Trophoblast cell (in vitro differentiated cells and primary cell): Measurements from ENCODE around the gene CCDC6.

Experiments
- DNase-seq, 2 donors: peaks; one replicate each; pipeline ENCODE4 v3.0.0-alpha.2; 2016
- H2AFZ ChIP-seq: 2 replicates; pipeline ENCODE4 v1.6.1; 2013; ENCODE audit warnings: low read length, moderate library complexity, mild to moderate bottlenecking; ENCODE audit not compliant: insufficient read depth, poor library complexity
- H2AK5ac ChIP-seq: 2 replicates; pipeline ENCODE4 v1.6.1; 2013; ENCODE audit warnings: mild to moderate bottlenecking, low read length
- H2BK120ac ChIP-seq: 2 replicates; pipeline ENCODE4 v1.6.1; 2013; ENCODE audit warnings: low read length, mild to moderate bottlenecking, moderate library complexity; ENCODE audit not compliant: insufficient read depth, poor library complexity
- H2BK12ac ChIP-seq: 2 replicates; pipeline ENCODE4 v1.6.1; 2013; ENCODE audit warnings: mild to moderate bottlenecking, low read length, moderate library complexity
- H2BK5ac ChIP-seq: 2 replicates; pipeline ENCODE4 v1.6.1; 2013; ENCODE audit warnings: low read length, low read depth, moderate library complexity, mild to moderate bottlenecking; ENCODE audit not compliant: poor library complexity
- H3K14ac ChIP-seq: 2 replicates; pipeline ENCODE4 v1.6.1; 2013; ENCODE audit warnings: mild to moderate bottlenecking, low read length
- H3K18ac ChIP-seq: 2 replicates; pipeline ENCODE4 v1.6.1; 2013; ENCODE audit warnings: mild to moderate bottlenecking, low read length
- H3K23ac ChIP-seq: 2 replicates; pipeline ENCODE4 v1.6.1; 2013; ENCODE audit warnings: low read length
- H3K27ac ChIP-seq: 2 replicates; pipeline ENCODE4 v1.5.1; 2013; ENCODE audit warnings: low read depth, mild to moderate bottlenecking, inconsistent platforms, low read length, moderate library complexity
- H3K27me3 ChIP-seq: 2 replicates; pipeline ENCODE4 v1.6.1; 2013; ENCODE audit warnings: inconsistent platforms, mild to moderate bottlenecking, low read length, moderate library complexity; ENCODE audit not compliant: insufficient read depth
- H3K36me3 ChIP-seq, 2 experiments: 1 replicate in 1 of 2; 2 replicates in 1 of 2; pipeline ENCODE4 v1.6.1; 2013; ENCODE audit warnings: low read length in 2 of 2, mild to moderate bottlenecking in 2 of 2, moderate library complexity in 1 of 2; ENCODE audit not compliant: insufficient read depth in 2 of 2, control insufficient read depth in 1 of 2
- H3K4ac ChIP-seq: 2 replicates; pipeline ENCODE4 v1.6.1; 2013; ENCODE audit warnings: low read depth, mild to moderate bottlenecking, low read length, moderate library complexity
- H3K4me1 ChIP-seq, 2 experiments: 1 replicate in 1 of 2; 2 replicates in 1 of 2; pipeline ENCODE4 v1.6.1; 2013; ENCODE audit warnings: low read length in 2 of 2, mild to moderate bottlenecking in 2 of 2, moderate library complexity in 1 of 2; ENCODE audit not compliant: insufficient read depth in 2 of 2, control insufficient read depth in 1 of 2
- H3K4me2 ChIP-seq: 2 replicates; pipeline ENCODE4 v1.6.1; 2013; ENCODE audit warnings: inconsistent platforms, mild to moderate bottlenecking, low read length, moderate library complexity
- H3K4me3 ChIP-seq: 2 replicates; pipeline ENCODE4 v1.5.1; 2013; ENCODE audit warnings: mild to moderate bottlenecking, low read depth, low read length, inconsistent platforms
- H3K79me1 ChIP-seq: one replicate; pipeline ENCODE4 v1.6.1; 2013; ENCODE audit warnings: low read length
- H3K79me2 ChIP-seq: 2 replicates; pipeline ENCODE4 v1.6.1; 2013; ENCODE audit warnings: low read length, mild to moderate bottlenecking; ENCODE audit not compliant: control insufficient read depth, insufficient read depth, poor library complexity
- H3K9ac ChIP-seq: 2 replicates; pipeline ENCODE4 v1.6.1; 2013; ENCODE audit warnings: mild to moderate bottlenecking, low read length
- H3K9me3 ChIP-seq: 2 replicates; pipeline ENCODE4 v1.6.1; 2013; ENCODE audit warnings: low read depth, mild to moderate bottlenecking, control low read depth, inconsistent platforms, low read length; ENCODE audit not compliant: insufficient read depth
- H4K12ac ChIP-seq: 2 replicates; pipeline ENCODE4 v1.6.1; 2013; ENCODE audit warnings: low read depth, mild to moderate bottlenecking, low read length, moderate library complexity
- H4K8ac ChIP-seq: 2 replicates; pipeline ENCODE4 v1.6.1; 2013; ENCODE audit warnings: low read depth, mild to moderate bottlenecking, low read length, moderate library complexity
- H4K91ac ChIP-seq: one replicate; pipeline ENCODE4 v1.6.1; 2013; ENCODE audit warnings: low read depth, mild to moderate bottlenecking, low read length, moderate library complexity
- WGBS: extraction: QIAGEN DNeasy Blood & Tissue Kit; methylation state at CpG from one replicate; pipeline ENCODE4 v1.1.7; 2013; ENCODE audit warnings: missing lambda C conversion rate; ENCODE audit not compliant: insufficient read length, insufficient coverage; ENCODE audit errors: extremely low coverage; 5-methylcytosine and 5-hydroxymethylcytosine counted together

The CCDC6 gene

GRCh38 chr10:59898125-59898835 is 8.1 kb downstream of the CCDC6 start:
- Histone ChIP-seq H2BK120ac (no peak overlapping the region), H4K91ac (no peak overlapping the region), H4K12ac (no peak overlapping the region), H2AK5ac (no peak overlapping the region), H3K9me3 (no peaks in the 10 kb centered on the region), H3K18ac (no peak overlapping the region), H3K4me1 (peaks cover 8 to 25% of the 10 kb centered on the region in 2 experiments), H3K4ac (peak overlapping the region; percentile 93), H3K79me2 (peaks cover 25% of the 10 kb centered on the region), H3K27me3 (no peaks in the 10 kb centered on the region), H3K4me3 (no peak overlapping the region), H3K79me1 (no peaks in the 10 kb centered on the region), H3K4me2 (no peak overlapping the region), H2AFZ (no peak overlapping the region), H3K23ac (no peak overlapping the region), H2BK12ac (no peak overlapping the region), H3K36me3 (peaks cover 1 to 7% of the 10 kb centered on the region in 2 experiments), H3K9ac (no peak overlapping the region), H2BK5ac (no peak overlapping the region), H3K27ac (no peak overlapping the region), H3K14ac (no peak overlapping the region), H4K8ac (no peak overlapping the region)
- WGBS, result no CpG with 5 or more reads among the region's 6 CpGs
- no peak for DNase-seq

DNA sequence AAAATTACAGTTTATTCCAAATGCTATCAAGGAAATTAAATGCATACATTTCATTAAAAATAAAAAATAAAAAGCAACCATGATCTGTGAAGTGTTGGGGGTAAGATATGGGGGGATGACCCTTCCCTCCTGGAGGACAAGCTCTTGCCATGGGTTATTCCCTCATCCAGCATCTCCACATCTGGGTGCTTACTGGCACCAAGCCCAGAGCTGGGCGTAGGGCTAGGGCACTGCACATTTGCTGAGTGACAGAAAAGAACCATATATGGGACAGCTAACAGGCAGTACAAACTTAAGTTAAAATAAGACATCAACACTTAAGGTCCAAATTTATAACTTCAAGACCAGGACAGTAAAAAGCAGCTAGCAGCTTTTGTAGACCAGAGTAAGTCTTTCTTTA is 10.2 kb downstream of the CCDC6 start:
- no peaks in the 10 kb centered on the region for H3K9me3 ChIP-seq
- no peak overlapping the region for H3K9ac ChIP-seq
- no peaks in the 10 kb centered on the region for H3K27me3 ChIP-seq
- H3K36me3 ChIP-seq, result peaks cover 1 to 7% of the 10 kb centered on the region in 2 experiments
- H3K23ac ChIP-seq, result no peak overlapping the region
- H2BK120ac ChIP-seq, result no peak overlapping the region
- no peak overlapping the region for H4K12ac ChIP-seq
- H2AFZ ChIP-seq, result no peak overlapping the region
- H2BK5ac ChIP-seq, result no peak overlapping the region
- H3K4ac ChIP-seq, result no peak overlapping the region
- no peaks in the 10 kb centered on the region for H3K79me1 ChIP-seq
- no peak overlapping the region for H4K91ac ChIP-seq
- no peak overlapping the region for H3K14ac ChIP-seq
- H3K4me2 ChIP-seq, result no peak overlapping the region
- H3K4me3 ChIP-seq, result no peak overlapping the region
- DNase-seq, result no peak
- no CpG with 5 or more reads among the region's 1 CpG for WGBS
- H2AK5ac ChIP-seq, result no peak overlapping the region
- H3K79me2 ChIP-seq, result peaks cover 31% of the 10 kb centered on the region
- no peak overlapping the region for H3K18ac ChIP-seq
- no peak overlapping the region for H4K8ac ChIP-seq
- peaks cover 8 to 24% of the 10 kb centered on the region in 2 experiments for H3K4me1 ChIP-seq
- H3K27ac ChIP-seq, result no peak overlapping the region
- no peak overlapping the region for H2BK12ac ChIP-seq

DNA sequence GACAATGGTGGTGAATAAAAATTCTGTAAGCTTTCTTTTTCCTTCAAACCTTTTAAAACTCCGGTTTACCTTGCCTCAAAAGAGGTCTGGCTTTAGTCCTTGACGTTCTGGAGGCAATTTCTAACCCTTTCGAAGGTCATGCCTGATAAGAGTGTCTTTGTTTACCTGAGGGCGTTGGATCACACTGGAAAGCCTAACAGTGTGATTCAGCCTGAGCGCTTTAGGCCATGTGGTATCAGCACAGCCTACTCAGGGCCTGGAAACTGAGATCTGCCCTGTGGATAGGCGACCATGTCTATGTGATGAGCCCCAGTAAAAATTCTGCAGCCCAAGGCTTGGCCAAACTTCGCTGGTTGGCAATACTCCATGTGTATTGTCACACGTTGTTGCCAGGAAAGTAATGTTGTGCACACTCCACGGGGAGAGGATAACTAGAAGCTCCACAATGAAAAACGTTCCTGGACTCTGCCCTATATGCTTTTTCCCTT is 10.7 kb downstream of the CCDC6 start:
- H2BK120ac ChIP-seq, result no peak overlapping the region
- H3K14ac ChIP-seq, result no peak overlapping the region
- H3K79me1 ChIP-seq, result no peaks in the 10 kb centered on the region
- H4K12ac ChIP-seq, result no peak overlapping the region
- no peaks in the 10 kb centered on the region for H3K27me3 ChIP-seq
- peak in 1 of 2 donors; percentile 22 for DNase-seq
- peaks cover under 1 to 7% of the 10 kb centered on the region in 2 experiments for H3K36me3 ChIP-seq
- no peak overlapping the region for H3K4me3 ChIP-seq
- peaks cover 31% of the 10 kb centered on the region for H3K79me2 ChIP-seq
- peaks cover 8 to 24% of the 10 kb centered on the region in 2 experiments for H3K4me1 ChIP-seq
- H3K23ac ChIP-seq, result no peak overlapping the region
- no peak overlapping the region for H3K4ac ChIP-seq
- peak overlapping the region; percentile 54 for H3K27ac ChIP-seq
- H3K9ac ChIP-seq, result no peak overlapping the region
- H4K91ac ChIP-seq, result no peak overlapping the region
- H3K4me2 ChIP-seq, result peak overlapping the region; percentile 5
- H2BK12ac ChIP-seq, result no peak overlapping the region
- H4K8ac ChIP-seq, result no peak overlapping the region
- H2AFZ ChIP-seq, result no peak overlapping the region
- H2BK5ac ChIP-seq, result no peak overlapping the region
- H3K9me3 ChIP-seq, result no peaks in the 10 kb centered on the region
- no peak overlapping the region for H2AK5ac ChIP-seq
- no peak overlapping the region for H3K18ac ChIP-seq
- WGBS, result no CpG with 5 or more reads among the region's 10 CpGs

- no peak overlapping the region for H4K12ac ChIP-seq
- H3K4me3 ChIP-seq, result no peak overlapping the region
- no peak for DNase-seq
- H3K27ac ChIP-seq, result no peak overlapping the region
- H3K23ac ChIP-seq, result no peak overlapping the region
- H2AFZ ChIP-seq, result no peak overlapping the region
- H3K4ac ChIP-seq, result peak overlapping the region; percentile 65
- H3K27me3 ChIP-seq, result no peaks in the 10 kb centered on the region
- H2BK5ac ChIP-seq, result no peak overlapping the region
- peaks cover 34% of the 10 kb centered on the region for H3K79me2 ChIP-seq
- no peak overlapping the region for H3K9ac ChIP-seq
- H4K8ac ChIP-seq, result no peak overlapping the region
- WGBS, result no CpG with 5 or more reads among the region's 4 CpGs
- peaks cover 9 to 12% of the 10 kb centered on the region in 2 experiments for H3K36me3 ChIP-seq
- no peak overlapping the region for H4K91ac ChIP-seq
- H2BK12ac ChIP-seq, result no peak overlapping the region
- no peaks in the 10 kb centered on the region for H3K79me1 ChIP-seq
- H3K4me1 ChIP-seq, result peaks cover 11 to 23% of the 10 kb centered on the region in 2 experiments
- no peak overlapping the region for H3K18ac ChIP-seq
- H2BK120ac ChIP-seq, result no peak overlapping the region
- no peak overlapping the region for H3K14ac ChIP-seq
- H3K9me3 ChIP-seq, result no peaks in the 10 kb centered on the region
- no peak overlapping the region for H3K4me2 ChIP-seq
- H2AK5ac ChIP-seq, result no peak overlapping the region
These were observed 12.2 kb downstream of the CCDC6 start for GRCh38 chr10:59894114-59894513.
